GM12865 (cell line): Measurements from ENCODE around the gene FASTK.

Source experiments
- DNase-seq: peaks from one replicate; pipeline ENCODE4 v3.0.0; 2010; ENCODE audit warnings: low read depth
- H3K4me3 ChIP-seq: 2 replicates; pipeline ENCODE4 v1.5.1; 2011; ENCODE audit warnings: mild to moderate bottlenecking, low read depth, low read length, control low read depth
- CTCF ChIP-seq: IDR thresholded peaks from 2 replicates; pipeline ENCODE4 v1.5.1; 2011; ENCODE audit warnings: low read length, control low read depth, low read depth, inconsistent platforms; ENCODE audit not compliant: insufficient read depth; ENCODE audit errors: missing control alignments

The FASTK gene

DNA sequence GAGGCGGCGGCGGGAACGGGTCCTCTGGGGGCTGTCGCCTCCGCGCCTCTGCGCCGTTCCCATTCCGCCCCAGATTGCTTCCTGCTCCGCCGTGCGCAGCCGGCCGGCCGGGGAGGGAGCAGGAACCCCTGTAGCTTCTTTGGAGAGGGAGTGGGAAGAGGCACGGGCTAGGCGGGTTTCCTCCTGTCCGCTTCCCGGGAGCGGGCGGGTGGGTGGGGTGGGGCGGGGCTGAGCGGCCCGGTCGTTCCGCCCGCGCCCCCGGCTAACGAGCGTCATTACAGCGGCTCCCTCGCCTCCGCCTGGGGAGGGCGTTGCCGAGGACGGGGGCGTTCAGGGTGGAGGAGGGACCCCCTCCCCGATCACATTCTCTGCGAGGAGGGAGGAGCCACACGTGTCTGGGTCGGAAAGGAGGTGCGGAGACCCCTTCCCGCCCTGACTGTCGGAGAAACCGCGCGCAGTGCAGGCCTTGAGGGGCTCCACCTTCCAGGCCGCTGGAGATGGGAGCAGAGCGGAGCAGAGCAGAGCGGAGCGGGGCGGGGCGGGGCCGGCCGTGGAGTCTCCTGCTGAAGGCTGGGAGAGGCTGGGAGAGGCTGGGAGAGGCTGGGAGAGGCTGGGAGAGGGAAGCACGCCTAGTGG, 45.4 kb upstream of the FASTK start:
- DNase-seq, result no peak
- no peak overlapping the region for H3K4me3 ChIP-seq
- TF ChIP-seq CTCF, result no peak

DNA sequence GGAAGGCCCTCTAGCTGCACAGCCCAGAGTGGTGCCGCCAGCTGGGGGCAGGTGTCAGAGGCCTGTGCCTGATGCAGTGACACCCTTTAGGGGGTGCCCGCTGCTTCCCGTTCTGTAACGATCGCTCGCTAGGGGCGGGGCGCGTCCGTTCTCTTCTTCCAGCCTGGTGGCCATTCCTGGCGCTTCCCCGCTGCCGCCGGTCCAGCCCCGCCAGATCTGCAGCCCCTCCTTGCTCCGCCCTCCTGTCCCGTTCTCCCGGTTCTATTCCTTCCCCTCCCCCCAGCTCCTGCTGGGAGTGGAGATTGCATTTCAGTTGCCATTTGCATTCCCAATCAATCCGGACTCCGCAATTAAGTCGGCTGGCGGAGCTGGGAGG, 44.8 kb upstream of the FASTK start:
- no peak overlapping the region for H3K4me3 ChIP-seq
- no peak for TF ChIP-seq CTCF
- no peak for DNase-seq

DNA sequence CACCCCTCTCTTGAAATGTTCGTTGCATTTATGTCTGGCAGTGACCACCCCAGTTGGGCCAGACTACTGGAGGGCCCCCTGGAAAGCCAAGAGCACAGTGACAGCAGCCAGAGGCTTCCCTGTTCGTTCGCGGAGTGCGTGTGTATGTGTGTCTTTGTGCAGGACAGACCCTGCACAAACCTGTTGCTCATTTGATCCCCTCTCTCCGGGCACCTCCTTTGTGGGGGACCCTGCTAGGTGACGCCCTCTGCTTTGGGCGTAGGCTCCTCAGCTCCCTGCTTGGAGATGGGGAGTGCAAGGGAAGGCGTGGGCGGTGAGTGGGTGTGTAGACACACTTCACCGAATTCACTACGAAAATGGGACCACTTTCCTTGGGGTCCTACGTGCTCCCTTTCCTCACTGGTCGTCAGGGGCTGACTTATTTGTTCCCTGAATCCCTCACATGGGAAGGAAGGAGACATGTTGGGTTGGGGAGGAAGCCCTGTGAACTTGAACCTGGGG, 44.3 kb upstream of the FASTK start:
- no peak for DNase-seq

DNA sequence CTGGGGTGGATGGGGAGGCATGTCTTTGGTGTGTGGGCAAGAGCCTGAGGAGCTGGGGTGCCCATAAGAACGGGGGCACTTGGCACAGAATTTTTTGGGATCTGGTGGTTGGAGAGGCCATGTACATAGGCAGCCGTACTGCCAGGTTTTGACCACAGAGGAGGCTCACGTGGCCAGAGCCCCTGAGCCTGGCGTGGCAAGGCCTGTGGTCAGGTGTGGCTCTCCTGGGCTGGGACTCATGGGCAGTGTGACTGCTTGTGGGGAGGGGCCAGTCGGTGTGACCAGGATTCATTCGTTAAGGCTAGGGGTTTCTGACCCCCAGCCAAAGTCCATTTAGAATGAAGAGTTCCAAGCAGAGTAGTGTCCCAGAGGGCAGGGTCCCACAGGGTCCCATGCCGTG, 43.9 kb upstream of the FASTK start:
- no peak for DNase-seq
- no peak for TF ChIP-seq CTCF
- H3K4me3 ChIP-seq, result no peak overlapping the region

More for the DNA sequence above, 44.3 kb upstream of the FASTK start:
- no peak for TF ChIP-seq CTCF
- H3K4me3 ChIP-seq, result no peak overlapping the region

- DNase-seq, result peak; percentile 81
- no peak overlapping the region for H3K4me3 ChIP-seq
- peak; percentile 100 for TF ChIP-seq CTCF
Observed at GRCh38 chr7:151123822-151124464, 43.3 kb upstream of the FASTK start.

- TF ChIP-seq CTCF, result no peak
- H3K4me3 ChIP-seq, result no peak overlapping the region
- DNase-seq, result no peak
Observed at GRCh38 chr7:151123158-151123821, 42.7 kb upstream of the FASTK start.
